ENCODE data around the gene MSLN. TPM values are rescaled to one million over a fixed set of nuclear protein-coding genes. Genes with fewer than 3 reads are reported as not detected.

The MSLN gene
- total RNA-seq, 1 donor from 2014 or later = 1.0 TPM

- Histone ChIP-seq H3K27me3 (ENCODE audit: control insufficient read depth in 3 of 3, insufficient read depth in 3 of 3, low read length in 3 of 3) (peaks cover 58 to 66% (median 59%) of the 10 kb centered on the region in 3 donors), H3K9ac (ENCODE audit: low read depth in 1 of 3, low read length in 3 of 3) (no peak overlapping the region), H3K9me3 (ENCODE audit: control insufficient read depth in 3 of 3, low read length in 3 of 3) (no peaks in the 10 kb centered on the region), H3K36me3 (ENCODE audit: control insufficient read depth in 3 of 3, insufficient read depth in 3 of 3, low read length in 3 of 3) (peaks cover 1 to 4% (median 4%) of the 10 kb centered on the region in 3 donors), H3K27ac (ENCODE audit: low read depth, low read length) (no peak overlapping the region), H3K4me3 (ENCODE audit: low read length in 3 of 3) (no peak overlapping the region), H3K4me1 (ENCODE audit: control insufficient read depth in 3 of 3, insufficient read depth in 3 of 3, low read length in 3 of 3) (peaks cover 0 to 2% (median 2%) of the 10 kb centered on the region in 3 donors)
Observed at GRCh38 chr16:781346-782010, 20.9 kb downstream of the MSLN start.

GRCh38 chr16:782258-782657 lies 21.7 kb downstream of the MSLN start:
- no peak overlapping the region for H3K27ac ChIP-seq (ENCODE audit: low read depth, low read length)
- no peak overlapping the region for H3K9ac ChIP-seq (ENCODE audit: low read depth in 1 of 3, low read length in 3 of 3)
- no peaks in the 10 kb centered on the region for H3K9me3 ChIP-seq (ENCODE audit: control insufficient read depth in 3 of 3, low read length in 3 of 3)
- peaks cover 58 to 66% (median 59%) of the 10 kb centered on the region in 3 donors for H3K27me3 ChIP-seq (ENCODE audit: control insufficient read depth in 3 of 3, insufficient read depth in 3 of 3, low read length in 3 of 3)
- H3K36me3 ChIP-seq (ENCODE audit: control insufficient read depth in 3 of 3, insufficient read depth in 3 of 3, low read length in 3 of 3) = peaks cover 5 to 6% (median 6%) of the 10 kb centered on the region in 3 donors
- H3K4me1 ChIP-seq (ENCODE audit: control insufficient read depth in 3 of 3, insufficient read depth in 3 of 3, low read length in 3 of 3) = peaks cover 2 to 6% (median 6%) of the 10 kb centered on the region in 3 donors
- H3K4me3 ChIP-seq (ENCODE audit: low read length in 3 of 3) = no peak overlapping the region

- Histone ChIP-seq H3K36me3 (ENCODE audit: control insufficient read depth in 3 of 3, insufficient read depth in 3 of 3, low read length in 3 of 3) (peaks cover 5 to 6% (median 6%) of the 10 kb centered on the region in 3 donors), H3K27me3 (ENCODE audit: control insufficient read depth in 3 of 3, insufficient read depth in 3 of 3, low read length in 3 of 3) (peaks cover 55 to 65% (median 59%) of the 10 kb centered on the region in 3 donors), H3K9me3 (ENCODE audit: control insufficient read depth in 3 of 3, low read length in 3 of 3) (no peaks in the 10 kb centered on the region), H3K4me1 (ENCODE audit: control insufficient read depth in 3 of 3, insufficient read depth in 3 of 3, low read length in 3 of 3) (peaks cover 8 to 13% (median 11%) of the 10 kb centered on the region in 3 donors), H3K9ac (ENCODE audit: low read depth in 1 of 3, low read length in 3 of 3) (no peak overlapping the region), H3K4me3 (ENCODE audit: low read length in 3 of 3) (no peak overlapping the region), H3K27ac (ENCODE audit: low read depth, low read length) (no peak overlapping the region)
Observed at GRCh38 chr16:782766-783403, 22.4 kb downstream of the MSLN start.

- no peaks in the 10 kb centered on the region for H3K9me3 ChIP-seq (ENCODE audit: control insufficient read depth in 3 of 3, low read length in 3 of 3)
- H3K4me1 ChIP-seq (ENCODE audit: control insufficient read depth in 3 of 3, insufficient read depth in 3 of 3, low read length in 3 of 3) = peaks cover 8 to 14% (median 11%) of the 10 kb centered on the region in 3 donors
- H3K36me3 ChIP-seq (ENCODE audit: control insufficient read depth in 3 of 3, insufficient read depth in 3 of 3, low read length in 3 of 3) = peaks cover 5 to 6% (median 6%) of the 10 kb centered on the region in 3 donors
- H3K4me3 ChIP-seq (ENCODE audit: low read length in 3 of 3) = no peak overlapping the region
- H3K27me3 ChIP-seq (ENCODE audit: control insufficient read depth in 3 of 3, insufficient read depth in 3 of 3, low read length in 3 of 3) = peaks cover 49 to 58% (median 53%) of the 10 kb centered on the region in 3 donors
- no peak overlapping the region for H3K9ac ChIP-seq (ENCODE audit: low read depth in 1 of 3, low read length in 3 of 3)
- H3K27ac ChIP-seq (ENCODE audit: low read depth, low read length) = no peak overlapping the region
Observed at GRCh38 chr16:783404-784161, 23.0 kb downstream of the MSLN start.

GRCh38 chr16:784431-784830 lies 23.9 kb downstream of the MSLN start:
- Histone ChIP-seq H3K27ac (ENCODE audit: low read depth, low read length) (no peak overlapping the region), H3K4me1 (ENCODE audit: control insufficient read depth in 3 of 3, insufficient read depth in 3 of 3, low read length in 3 of 3) (peaks cover 13 to 22% (median 17%) of the 10 kb centered on the region in 3 donors), H3K4me3 (ENCODE audit: low read length in 3 of 3) (no peak overlapping the region), H3K27me3 (ENCODE audit: control insufficient read depth in 3 of 3, insufficient read depth in 3 of 3, low read length in 3 of 3) (peaks cover 42 to 50% (median 45%) of the 10 kb centered on the region in 3 donors), H3K36me3 (ENCODE audit: control insufficient read depth in 3 of 3, insufficient read depth in 3 of 3, low read length in 3 of 3) (peaks cover 5 to 6% (median 6%) of the 10 kb centered on the region in 3 donors), H3K9me3 (ENCODE audit: control insufficient read depth in 3 of 3, low read length in 3 of 3) (no peaks in the 10 kb centered on the region), H3K9ac (ENCODE audit: low read depth in 1 of 3, low read length in 3 of 3) (no peak overlapping the region)

GRCh38 chr16:785563-786535 lies 25.3 kb downstream of the MSLN start:
- Histone ChIP-seq H3K36me3 (ENCODE audit: control insufficient read depth in 3 of 3, insufficient read depth in 3 of 3, low read length in 3 of 3) (peaks cover 5 to 6% (median 6%) of the 10 kb centered on the region in 3 donors), H3K27ac (ENCODE audit: low read depth, low read length) (no peak overlapping the region), H3K27me3 (ENCODE audit: control insufficient read depth in 3 of 3, insufficient read depth in 3 of 3, low read length in 3 of 3) (peaks cover 30 to 36% (median 32%) of the 10 kb centered on the region in 3 donors), H3K4me1 (ENCODE audit: control insufficient read depth in 3 of 3, insufficient read depth in 3 of 3, low read length in 3 of 3) (peaks cover 13 to 24% (median 17%) of the 10 kb centered on the region in 3 donors), H3K9me3 (ENCODE audit: control insufficient read depth in 3 of 3, low read length in 3 of 3) (no peaks in the 10 kb centered on the region), H3K4me3 (ENCODE audit: low read length in 3 of 3) (no peak overlapping the region), H3K9ac (ENCODE audit: low read depth in 1 of 3, low read length in 3 of 3) (no peak overlapping the region)

GRCh38 chr16:787321-787966 lies 26.9 kb downstream of the MSLN start:
- Histone ChIP-seq H3K9me3 (ENCODE audit: control insufficient read depth in 3 of 3, low read length in 3 of 3) (no peaks in the 10 kb centered on the region), H3K9ac (ENCODE audit: low read depth in 1 of 3, low read length in 3 of 3) (peak overlapping the region; percentile 88 to 91 (median 91)), H3K36me3 (ENCODE audit: control insufficient read depth in 3 of 3, insufficient read depth in 3 of 3, low read length in 3 of 3) (peaks cover 5 to 10% (median 6%) of the 10 kb centered on the region in 3 donors), H3K4me3 (ENCODE audit: low read length in 3 of 3) (peak overlapping the region; percentile 87 to 90 (median 90)), H3K27ac (ENCODE audit: low read depth, low read length) (no peak overlapping the region), H3K27me3 (ENCODE audit: control insufficient read depth in 3 of 3, insufficient read depth in 3 of 3, low read length in 3 of 3) (peaks cover 14 to 20% (median 17%) of the 10 kb centered on the region in 3 donors), H3K4me1 (ENCODE audit: control insufficient read depth in 3 of 3, insufficient read depth in 3 of 3, low read length in 3 of 3) (peaks cover 13 to 24% (median 17%) of the 10 kb centered on the region in 3 donors)

GRCh38 chr16:787978-788398 lies 27.5 kb downstream of the MSLN start, which contains the start of gene RPUSD1:
Gene RPUSD1 (minus strand): TSS chr16:788381. CDS start chr16:787737, 644 bp downstream.
- Histone ChIP-seq H3K27ac (ENCODE audit: low read depth, low read length) (no peak within 1 kb of the TSS), H3K4me1 (ENCODE audit: control insufficient read depth in 3 of 3, insufficient read depth in 3 of 3, low read length in 3 of 3) (peaks cover 13 to 24% (median 17%) of the 10 kb centered on the region in 3 donors), H3K4me3 (ENCODE audit: low read length in 3 of 3) (peak within 1 kb of the TSS; percentile 87 to 90 (median 90)), H3K27me3 (ENCODE audit: control insufficient read depth in 3 of 3, insufficient read depth in 3 of 3, low read length in 3 of 3) (peaks cover 9 to 15% (median 12%) of the 10 kb centered on the region in 3 donors), H3K9me3 (ENCODE audit: control insufficient read depth in 3 of 3, low read length in 3 of 3) (no peaks in the 10 kb centered on the region), H3K9ac (ENCODE audit: low read depth in 1 of 3, low read length in 3 of 3) (peak within 1 kb of the TSS; percentile 88 to 91 (median 91)), H3K36me3 (ENCODE audit: control insufficient read depth in 3 of 3, insufficient read depth in 3 of 3, low read length in 3 of 3) (peaks cover 5 to 10% (median 6%) of the 10 kb centered on the region in 3 donors)
